GM23248 (cell line): ENCODE data around the gene FAM50B.

Experiments
- EZH2 ChIP-seq: fragments of 200-600 bp; sonication (generic); IDR thresholded peaks from 2 replicates; pipeline ENCODE4 v1.6.1; 2018; ENCODE audit warnings: antibody characterized with exemption, mild to moderate bottlenecking; ENCODE audit not compliant: insufficient read depth, poor library complexity, severe bottlenecking
- EZH2phosphoT487 ChIP-seq: fragments of 200-600 bp; sonication (generic); IDR thresholded peaks from 2 replicates; pipeline ENCODE4 v1.6.1; 2018; ENCODE audit warnings: antibody characterized with exemption, moderate library complexity, mild to moderate bottlenecking, low read depth; ENCODE audit not compliant: insufficient read depth

DNA sequence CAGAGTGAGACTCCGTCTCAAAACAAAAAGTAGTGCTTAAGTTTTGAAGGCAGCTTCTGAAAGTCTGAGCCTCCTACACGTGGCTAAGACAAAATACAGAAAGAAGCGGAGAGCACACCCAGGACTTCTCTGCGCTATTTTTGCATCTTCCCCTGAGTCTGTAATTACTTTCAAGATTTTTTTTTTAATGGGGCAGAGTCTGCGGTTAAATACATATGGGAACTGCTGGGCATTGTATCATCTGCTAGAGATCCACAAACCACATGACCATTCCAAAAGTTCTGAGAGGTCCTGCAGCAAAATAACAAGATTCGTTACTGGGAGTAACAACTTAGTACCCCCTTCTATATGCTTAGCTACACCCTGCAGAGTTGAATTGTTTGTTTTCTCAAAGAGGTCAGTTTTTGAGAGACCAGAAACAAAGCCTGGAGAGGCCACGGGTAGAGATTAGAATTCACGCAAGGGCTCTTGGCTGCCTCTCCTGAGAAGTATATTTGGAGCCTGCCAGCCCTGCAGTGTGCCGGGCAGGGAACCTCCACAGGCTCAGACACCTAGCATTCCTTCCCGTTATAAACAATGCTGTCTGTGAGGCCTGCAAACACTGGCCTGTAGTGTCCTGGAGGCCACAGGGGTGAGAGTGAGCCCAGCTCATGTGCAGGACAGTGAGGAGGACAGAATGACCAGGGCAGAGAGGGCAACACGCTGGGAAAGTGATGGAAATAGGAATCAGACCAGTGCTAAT is 48.2 kb upstream of the FAM50B start:
- no peak for TF ChIP-seq EZH2
- no peak for TF ChIP-seq EZH2phosphoT487
